ENCODE data around the gene IMMP2L.
"Not testable (repeated sequence)": the region's sequence is repeated elsewhere in the genome, so short reads cannot be mapped to it uniquely, and the experiment has no call there.

IMMP2L gene

GRCh38 chr7:110962374-110962773 lies 599.9 kb downstream of the IMMP2L start:
- DNase-seq: no peak

- no peak for DNase-seq
Measured at GRCh38 chr7:110960811-110961210, 601.5 kb downstream of the IMMP2L start.

- DNase-seq: no peak
Measured at GRCh38 chr7:110948280-110948679, 614.0 kb downstream of the IMMP2L start.

- no peak for DNase-seq
Measured at GRCh38 chr7:110947408-110947807, 614.9 kb downstream of the IMMP2L start.

GRCh38 chr7:110944966-110945644 lies 617.2 kb downstream of the IMMP2L start:
- no peak for DNase-seq

GRCh38 chr7:110944448-110944847 lies 617.8 kb downstream of the IMMP2L start:
- DNase-seq: no peak

- DNase-seq: no peak
Measured at GRCh38 chr7:110943701-110944345, 618.5 kb downstream of the IMMP2L start.

- no peak for DNase-seq
Measured at GRCh38 chr7:110941385-110941784, 620.9 kb downstream of the IMMP2L start.

GRCh38 chr7:110940756-110941155 lies 621.5 kb downstream of the IMMP2L start:
- DNase-seq: no peak

GRCh38 chr7:110938165-110938564 lies 624.1 kb downstream of the IMMP2L start:
- DNase-seq: no peak

GRCh38 chr7:110936665-110937064 lies 625.6 kb downstream of the IMMP2L start:
- DNase-seq: not testable (repeated sequence)

GRCh38 chr7:110929480-110930249 lies 632.6 kb downstream of the IMMP2L start:
- DNase-seq: no peak

- DNase-seq: no peak
Measured at GRCh38 chr7:110922906-110923305, 639.4 kb downstream of the IMMP2L start.

- no peak for DNase-seq
Measured at GRCh38 chr7:110921595-110922151, 640.6 kb downstream of the IMMP2L start.

- no peak for DNase-seq
Measured at GRCh38 chr7:110918949-110919548, 643.2 kb downstream of the IMMP2L start.

GRCh38 chr7:110914263-110914662 lies 648.0 kb downstream of the IMMP2L start:
- DNase-seq: no peak

GRCh38 chr7:110911632-110912031 lies 650.7 kb downstream of the IMMP2L start:
- DNase-seq: no peak

- DNase-seq: no peak
Measured at GRCh38 chr7:110909117-110909516, 653.2 kb downstream of the IMMP2L start.

- DNase-seq: no peak
Measured at GRCh38 chr7:110905773-110906566, 656.3 kb downstream of the IMMP2L start.

- DNase-seq: no peak
Measured at GRCh38 chr7:110898516-110898915, 663.8 kb downstream of the IMMP2L start.

GRCh38 chr7:110897538-110897937 lies 664.8 kb downstream of the IMMP2L start:
- no peak for DNase-seq

- no peak for DNase-seq
Measured at GRCh38 chr7:110894111-110894510, 668.2 kb downstream of the IMMP2L start.

All from cerebellar nuclear complex (tissue), 1 donor.